Neuronal stem cell (in vitro differentiated cells): Measurements from ENCODE around the gene GRIA4.

Experiments used
- DNase-seq: peaks from one replicate; pipeline ENCODE4 v3.0.0-alpha.2; 2013; ENCODE audit warnings: low spot score
- H2AFZ ChIP-seq: one replicate; pipeline ENCODE4 v1.6.1; 2013; ENCODE audit warnings: mild to moderate bottlenecking, low read length, inconsistent platforms
- H2AK5ac ChIP-seq: 2 replicates; pipeline ENCODE4 v1.6.1; 2013; ENCODE audit warnings: low read depth, mild to moderate bottlenecking, inconsistent platforms, low read length, moderate library complexity, mixed read lengths
- H2BK120ac ChIP-seq: 2 replicates; pipeline ENCODE4 v1.6.1; 2013; ENCODE audit warnings: low read depth, mild to moderate bottlenecking, inconsistent platforms, low read length, moderate library complexity, mixed read lengths
- H2BK12ac ChIP-seq: one replicate; pipeline ENCODE4 v1.6.1; 2013; ENCODE audit warnings: low read length, inconsistent platforms
- H2BK15ac ChIP-seq: 2 replicates; pipeline ENCODE4 v1.6.1; 2013; ENCODE audit warnings: mild to moderate bottlenecking, low read length, inconsistent platforms, mixed read lengths
- H2BK5ac ChIP-seq: one replicate; pipeline ENCODE4 v1.6.1; 2013; ENCODE audit warnings: inconsistent platforms, mild to moderate bottlenecking, low read length, moderate library complexity
- H3K14ac ChIP-seq: one replicate; pipeline ENCODE4 v1.6.1; 2013; ENCODE audit warnings: low read length, inconsistent platforms
- H3K18ac ChIP-seq: 2 replicates; pipeline ENCODE4 v1.6.1; 2013; ENCODE audit warnings: low read length, inconsistent platforms
- H3K23ac ChIP-seq: 2 replicates; pipeline ENCODE4 v1.6.1; 2013; ENCODE audit warnings: low read depth, mild to moderate bottlenecking, mixed read lengths, low read length, inconsistent platforms; ENCODE audit not compliant: poor library complexity
- H3K27ac ChIP-seq: replicated peaks from 3 replicates; pipeline ENCODE4 v1.5.1; 2013; ENCODE audit warnings: low read length, inconsistent platforms
- H3K27me3 ChIP-seq, 3 experiments: 2 replicates each; pipeline ENCODE4 v1.6.1; 2013; ENCODE audit warnings: low read length in 3 of 3, mild to moderate bottlenecking in 2 of 3, inconsistent platforms in 1 of 3, low read depth in 1 of 3, mixed read lengths in 1 of 3, moderate library complexity in 1 of 3; ENCODE audit not compliant: control insufficient read depth in 3 of 3, insufficient read depth in 3 of 3
- H3K36me3 ChIP-seq, 2 donors: replicated peaks in 1 of 2; 2 replicates each; pipeline ENCODE4 v1.6.1; 2013; ENCODE audit warnings: low read length in 2 of 2; ENCODE audit not compliant: control insufficient read depth in 2 of 2, insufficient read depth in 2 of 2
- H3K4ac ChIP-seq: 2 replicates; pipeline ENCODE4 v1.6.1; 2013; ENCODE audit warnings: inconsistent platforms, mild to moderate bottlenecking, low read length, moderate library complexity
- H3K4me1 ChIP-seq, 2 donors: 1 replicate in 1 of 2; 2 replicates in 1 of 2; pipeline ENCODE4 v1.6.1; 2013; ENCODE audit warnings: low read length in 2 of 2, low read depth in 1 of 2; ENCODE audit not compliant: control insufficient read depth in 2 of 2, insufficient read depth in 1 of 2
- H3K4me2 ChIP-seq: one replicate; pipeline ENCODE4 v1.6.1; 2013; ENCODE audit warnings: mild to moderate bottlenecking, low read length, inconsistent platforms; ENCODE audit not compliant: insufficient read depth, poor library complexity, severe bottlenecking
- H3K4me3 ChIP-seq, 2 donors: 2 replicates each; pipeline ENCODE4 v1.5.1; 2013; ENCODE audit warnings: low read length in 2 of 2, mild to moderate bottlenecking in 2 of 2, inconsistent platforms in 1 of 2, moderate library complexity in 1 of 2
- H3K79me1 ChIP-seq: one replicate; pipeline ENCODE4 v1.6.1; 2013; ENCODE audit warnings: low read depth, mild to moderate bottlenecking, inconsistent platforms, low read length, moderate library complexity
- H3K9ac ChIP-seq: one replicate; pipeline ENCODE4 v1.6.1; 2013; ENCODE audit warnings: mild to moderate bottlenecking, low read depth, low read length, inconsistent platforms; ENCODE audit not compliant: poor library complexity
- H3K9me3 ChIP-seq, 2 donors: replicated peaks in 1 of 2; 2 replicates each; pipeline versions ENCODE3 to v1.6.1; 2013; ENCODE audit warnings: low read length in 2 of 2, mild to moderate bottlenecking in 2 of 2, inconsistent platforms in 1 of 2, low read depth in 1 of 2, mixed read lengths in 1 of 2, moderate library complexity in 1 of 2; ENCODE audit not compliant: control insufficient read depth in 2 of 2, insufficient read depth in 1 of 2
- H4K8ac ChIP-seq: one replicate; pipeline ENCODE4 v1.6.1; 2013; ENCODE audit warnings: low read depth, mild to moderate bottlenecking, inconsistent platforms, low read length, moderate library complexity
- H4K91ac ChIP-seq: one replicate; pipeline ENCODE4 v1.6.1; 2013; ENCODE audit warnings: low read length, low read depth, mild to moderate bottlenecking, inconsistent platforms; ENCODE audit not compliant: poor library complexity
- WGBS, 2 donors: extraction: QIAGEN DNeasy Blood & Tissue Kit; methylation state at CpG; one replicate each; pipeline ENCODE4 v1.1.7; 2013; ENCODE audit warnings: missing lambda C conversion rate in 2 of 2, mixed read lengths in 1 of 2; ENCODE audit not compliant: insufficient read length in 2 of 2, insufficient replicate concordance in 1 of 2; ENCODE audit errors: extremely low coverage in 2 of 2; 5-methylcytosine and 5-hydroxymethylcytosine counted together

GRIA4 gene

GRCh38 chr11:105923252-105923651, 313.4 kb downstream of the GRIA4 start:
- no peak overlapping the region for H3K23ac ChIP-seq
- no CpG with 5 or more reads among the region's 2 CpGs for WGBS, 2 donors
- no peaks in the 10 kb centered on the region for H3K4me1 ChIP-seq
- no peak overlapping the region for H3K4me3 ChIP-seq
- no peak overlapping the region for H2BK15ac ChIP-seq
- no peak overlapping the region for H4K8ac ChIP-seq
- no peaks in the 10 kb centered on the region for H3K27me3 ChIP-seq
- no peak overlapping the region for H3K27ac ChIP-seq
- no peak overlapping the region for H2BK120ac ChIP-seq
- no peak overlapping the region for H4K91ac ChIP-seq
- H2AFZ ChIP-seq = no peak overlapping the region
- H3K9me3 ChIP-seq = no peaks in the 10 kb centered on the region
- H3K4ac ChIP-seq = no peak overlapping the region
- no peak for DNase-seq
- H2AK5ac ChIP-seq = no peak overlapping the region
- no peaks in the 10 kb centered on the region for H3K79me1 ChIP-seq
- H3K14ac ChIP-seq = no peak overlapping the region
- H2BK12ac ChIP-seq = no peak overlapping the region
- H3K18ac ChIP-seq = no peak overlapping the region
- H3K9ac ChIP-seq = no peak overlapping the region
- no peak overlapping the region for H3K4me2 ChIP-seq
- no peak overlapping the region for H2BK5ac ChIP-seq
- no peaks in the 10 kb centered on the region for H3K36me3 ChIP-seq

- no peaks in the 10 kb centered on the region for H3K27me3 ChIP-seq
- peaks cover 0 to under 1% of the 10 kb centered on the region in 2 donors for H3K4me1 ChIP-seq
- H2BK5ac ChIP-seq = no peak overlapping the region
- no peaks in the 10 kb centered on the region for H3K9me3 ChIP-seq
- no peak overlapping the region for H3K27ac ChIP-seq
- no peak overlapping the region for H3K9ac ChIP-seq
- no peak overlapping the region for H3K4ac ChIP-seq
- WGBS, 2 donors = no CpG with 5 or more reads among the region's 3 CpGs
- H3K23ac ChIP-seq = no peak overlapping the region
- DNase-seq = no peak
- no peaks in the 10 kb centered on the region for H3K79me1 ChIP-seq
- no peak overlapping the region for H3K14ac ChIP-seq
- no peak overlapping the region for H3K18ac ChIP-seq
- H3K36me3 ChIP-seq = no peaks in the 10 kb centered on the region
- no peak overlapping the region for H3K4me3 ChIP-seq
- H3K4me2 ChIP-seq = no peak overlapping the region
- H4K8ac ChIP-seq = no peak overlapping the region
- no peak overlapping the region for H2AFZ ChIP-seq
- H4K91ac ChIP-seq = no peak overlapping the region
- no peak overlapping the region for H2AK5ac ChIP-seq
- H2BK120ac ChIP-seq = no peak overlapping the region
- H2BK15ac ChIP-seq = no peak overlapping the region
- no peak overlapping the region for H2BK12ac ChIP-seq
Measured at GRCh38 chr11:105923807-105924206, 313.9 kb downstream of the GRIA4 start.

- Histone ChIP-seq H3K27ac (no peak overlapping the region), H2AK5ac (no peak overlapping the region), H4K91ac (no peak overlapping the region), H2BK5ac (no peak overlapping the region), H2BK12ac (no peak overlapping the region), H2AFZ (no peak overlapping the region), H3K23ac (no peak overlapping the region), H3K4me2 (no peak overlapping the region), H3K27me3 (no peaks in the 10 kb centered on the region), H3K4ac (no peak overlapping the region), H3K9me3 (no peaks in the 10 kb centered on the region), H4K8ac (no peak overlapping the region), H3K4me1 (peaks cover 0 to 8% of the 10 kb centered on the region in 2 donors), H3K4me3 (no peak overlapping the region), H3K14ac (no peak overlapping the region), H3K36me3 (no peaks in the 10 kb centered on the region), H2BK15ac (no peak overlapping the region), H3K9ac (no peak overlapping the region), H2BK120ac (no peak overlapping the region), H3K79me1 (no peaks in the 10 kb centered on the region), H3K18ac (no peak overlapping the region)
- DNase-seq = no peak
- WGBS, 2 donors = no CpG with 5 or more reads among the region's 3 CpGs
Measured at GRCh38 chr11:105929084-105929955, 319.4 kb downstream of the GRIA4 start.

- no peak overlapping the region for H2AK5ac ChIP-seq
- no peaks in the 10 kb centered on the region for H3K27me3 ChIP-seq
- H2BK120ac ChIP-seq = no peak overlapping the region
- no peak overlapping the region for H4K8ac ChIP-seq
- H3K27ac ChIP-seq = no peak overlapping the region
- H3K36me3 ChIP-seq = no peaks in the 10 kb centered on the region
- H3K9ac ChIP-seq = no peak overlapping the region
- peaks cover 3 to 30% of the 10 kb centered on the region in 2 donors for H3K4me1 ChIP-seq
- H3K4me2 ChIP-seq = no peak overlapping the region
- no peak overlapping the region for H3K18ac ChIP-seq
- no peaks in the 10 kb centered on the region for H3K9me3 ChIP-seq
- no peak for DNase-seq
- no peak overlapping the region for H2BK15ac ChIP-seq
- H4K91ac ChIP-seq = no peak overlapping the region
- no CpG with 5 or more reads among the region's 6 CpGs for WGBS, 2 donors
- H2AFZ ChIP-seq = no peak overlapping the region
- no peak overlapping the region for H3K23ac ChIP-seq
- H3K4ac ChIP-seq = no peak overlapping the region
- no peak overlapping the region for H2BK5ac ChIP-seq
- H2BK12ac ChIP-seq = no peak overlapping the region
- H3K79me1 ChIP-seq = no peaks in the 10 kb centered on the region
- no peak overlapping the region for H3K4me3 ChIP-seq
- no peak overlapping the region for H3K14ac ChIP-seq
Measured at GRCh38 chr11:105933695-105934094, 323.8 kb downstream of the GRIA4 start.
